ENCODE measurements around the gene SENP6. TPM values are rescaled to one million over a fixed set of nuclear protein-coding genes. Genes with fewer than 3 reads are reported as not detected.

Gene SENP6
- polyA plus RNA-seq, 1 experiment, result 9.9 TPM

- H3K27me3 ChIP-seq (ENCODE audit: control insufficient read depth, insufficient read depth, low read length), result peaks cover 2% of the 10 kb centered on the region; the same call in 1 of the 2 replicates
These were observed 143.7 kb downstream of the SENP6 start for GRCh38 chr6:75745404-75745803.

DNA sequence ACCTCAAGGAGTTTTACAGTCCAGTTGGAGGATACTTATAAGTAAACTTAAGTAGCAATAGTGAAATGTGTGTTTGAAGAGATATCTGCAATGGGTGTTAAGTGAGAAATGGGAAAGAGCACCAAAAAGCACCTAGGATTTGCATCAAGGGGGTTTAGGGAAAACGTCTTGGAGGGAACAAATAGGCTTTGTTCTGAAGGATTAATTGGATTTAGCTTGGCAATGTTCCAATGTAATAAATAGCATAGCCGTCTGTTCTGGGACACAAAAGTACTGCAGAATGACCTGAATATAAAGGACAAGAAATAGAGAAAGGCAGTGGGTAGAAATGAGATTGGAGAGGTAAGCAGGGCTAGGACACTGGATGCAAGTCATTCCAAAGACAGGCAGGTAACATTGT, 144.5 kb downstream of the SENP6 start:
- no peak for DNase-seq (ENCODE audit: low read depth)
- CTCF ChIA-PET, result no interaction called here
- H3K36me3 ChIP-seq (ENCODE audit: control insufficient read depth, insufficient read depth, low read length), result no peaks in the 10 kb centered on the region
- POLR2A ChIA-PET, result no interaction called here
- TF ChIP-seq, protein P1, sequence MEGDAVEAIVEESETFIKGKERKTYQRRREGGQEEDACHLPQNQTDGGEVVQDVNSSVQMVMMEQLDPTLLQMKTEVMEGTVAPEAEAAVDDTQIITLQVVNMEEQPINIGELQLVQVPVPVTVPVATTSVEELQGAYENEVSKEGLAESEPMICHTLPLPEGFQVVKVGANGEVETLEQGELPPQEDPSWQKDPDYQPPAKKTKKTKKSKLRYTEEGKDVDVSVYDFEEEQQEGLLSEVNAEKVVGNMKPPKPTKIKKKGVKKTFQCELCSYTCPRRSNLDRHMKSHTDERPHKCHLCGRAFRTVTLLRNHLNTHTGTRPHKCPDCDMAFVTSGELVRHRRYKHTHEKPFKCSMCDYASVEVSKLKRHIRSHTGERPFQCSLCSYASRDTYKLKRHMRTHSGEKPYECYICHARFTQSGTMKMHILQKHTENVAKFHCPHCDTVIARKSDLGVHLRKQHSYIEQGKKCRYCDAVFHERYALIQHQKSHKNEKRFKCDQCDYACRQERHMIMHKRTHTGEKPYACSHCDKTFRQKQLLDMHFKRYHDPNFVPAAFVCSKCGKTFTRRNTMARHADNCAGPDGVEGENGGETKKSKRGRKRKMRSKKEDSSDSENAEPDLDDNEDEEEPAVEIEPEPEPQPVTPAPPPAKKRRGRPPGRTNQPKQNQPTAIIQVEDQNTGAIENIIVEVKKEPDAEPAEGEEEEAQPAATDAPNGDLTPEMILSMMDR (IDR thresholded peaks at IDR 0.05; ENCODE audit: insufficient read depth, low read depth, low read length), result no peak
- H3K27me3 ChIP-seq (ENCODE audit: control insufficient read depth, insufficient read depth, low read length), result peaks cover 2% of the 10 kb centered on the region; the same call in 1 of the 2 replicates
- no peak overlapping the region for H3K4me3 ChIP-seq (ENCODE audit: low read depth, low read length)

More at GRCh38 chr6:75745404-75745803, 143.7 kb downstream of the SENP6 start:
- TF ChIP-seq, protein P1 (IDR thresholded peaks at IDR 0.05; ENCODE audit: insufficient read depth, low read depth, low read length), result no peak
- no peaks in the 10 kb centered on the region for H3K36me3 ChIP-seq (ENCODE audit: control insufficient read depth, insufficient read depth, low read length)
- ChIA-PET CTCF (no interaction called here), POLR2A (no interaction called here)
- no peak for DNase-seq (ENCODE audit: low read depth)
- no peak overlapping the region for H3K4me3 ChIP-seq (ENCODE audit: low read depth, low read length)

GRCh38 chr6:75747152-75747992, 145.7 kb downstream of the SENP6 start:
- DNase-seq (ENCODE audit: low read depth), result no peak
- CTCF ChIA-PET, result no interaction called here
- no peaks in the 10 kb centered on the region for H3K36me3 ChIP-seq (ENCODE audit: control insufficient read depth, insufficient read depth, low read length)
- no peak overlapping the region for H3K4me3 ChIP-seq (ENCODE audit: low read depth, low read length)
- peaks cover 2% of the 10 kb centered on the region; the same call in 1 of the 2 replicates for H3K27me3 ChIP-seq (ENCODE audit: control insufficient read depth, insufficient read depth, low read length)
- TF ChIP-seq, protein P1 (IDR thresholded peaks at IDR 0.05; ENCODE audit: insufficient read depth, low read depth, low read length), result no peak
- POLR2A ChIA-PET, result no interaction called here

DNA sequence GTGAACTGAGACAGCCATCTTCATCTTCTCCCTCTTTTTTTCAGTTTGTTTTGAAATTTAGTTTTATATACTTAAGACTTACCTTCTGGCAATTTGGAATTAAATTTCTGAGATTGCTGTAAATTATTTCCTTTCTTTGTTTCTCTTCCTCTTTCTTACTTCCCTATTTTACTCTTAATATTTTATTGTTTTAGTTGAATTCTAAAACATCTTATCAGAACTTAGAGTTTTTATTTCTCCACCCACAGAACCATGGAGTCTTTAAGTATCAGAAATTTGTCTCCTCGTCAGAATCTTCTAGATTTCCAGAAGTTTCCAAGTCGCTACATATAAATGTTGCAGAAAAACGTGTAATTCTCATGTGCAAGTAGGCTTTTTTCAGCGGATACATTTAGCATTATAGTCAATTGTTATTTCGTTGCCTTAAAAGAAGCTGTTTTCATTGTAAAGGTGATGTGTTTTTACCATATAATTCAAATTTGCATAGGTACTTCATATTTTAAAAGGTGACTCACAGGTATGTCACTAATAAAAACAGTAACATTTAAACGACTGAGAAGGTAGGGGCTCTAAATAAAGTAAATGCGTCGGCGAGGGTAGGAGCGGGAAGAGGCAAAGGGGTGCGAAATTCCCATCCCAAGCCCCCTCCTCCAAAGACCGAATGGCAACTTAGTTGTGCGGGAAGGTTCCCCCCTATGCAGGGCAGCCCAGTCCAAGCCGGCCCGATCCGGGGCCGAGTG, 146.5 kb downstream of the SENP6 start:
- no peak for DNase-seq (ENCODE audit: low read depth)
- POLR2A ChIA-PET, result no interaction called here
- TF ChIP-seq, protein P1 (IDR thresholded peaks at IDR 0.05; ENCODE audit: insufficient read depth, low read depth, low read length), result no peak
- Histone ChIP-seq H3K36me3 (ENCODE audit: control insufficient read depth, insufficient read depth, low read length) (no peaks in the 10 kb centered on the region), H3K27me3 (ENCODE audit: control insufficient read depth, insufficient read depth, low read length) (peaks cover 2% of the 10 kb centered on the region; the same call in 1 of the 2 replicates), H3K4me3 (ENCODE audit: low read depth, low read length) (peak overlapping the region; percentile 99)
- CTCF ChIA-PET, result no interaction called here
